ENCODE results near the gene ELMO3. TPM values are rescaled to one million over a fixed set of nuclear protein-coding genes. Genes with fewer than 3 reads are reported as not detected.

Gene ELMO3
- total and polyA plus RNA-seq, 2 of the 13 experiments (the other 11 are each of a cell fraction or from before 2014, with no cell fraction given) = 2.6 to 4.0 TPM

GRCh38 chr16:67246081-67246755 lies 47.3 kb downstream of the ELMO3 start (continued):
- TF ChIP-seq, protein P1, sequence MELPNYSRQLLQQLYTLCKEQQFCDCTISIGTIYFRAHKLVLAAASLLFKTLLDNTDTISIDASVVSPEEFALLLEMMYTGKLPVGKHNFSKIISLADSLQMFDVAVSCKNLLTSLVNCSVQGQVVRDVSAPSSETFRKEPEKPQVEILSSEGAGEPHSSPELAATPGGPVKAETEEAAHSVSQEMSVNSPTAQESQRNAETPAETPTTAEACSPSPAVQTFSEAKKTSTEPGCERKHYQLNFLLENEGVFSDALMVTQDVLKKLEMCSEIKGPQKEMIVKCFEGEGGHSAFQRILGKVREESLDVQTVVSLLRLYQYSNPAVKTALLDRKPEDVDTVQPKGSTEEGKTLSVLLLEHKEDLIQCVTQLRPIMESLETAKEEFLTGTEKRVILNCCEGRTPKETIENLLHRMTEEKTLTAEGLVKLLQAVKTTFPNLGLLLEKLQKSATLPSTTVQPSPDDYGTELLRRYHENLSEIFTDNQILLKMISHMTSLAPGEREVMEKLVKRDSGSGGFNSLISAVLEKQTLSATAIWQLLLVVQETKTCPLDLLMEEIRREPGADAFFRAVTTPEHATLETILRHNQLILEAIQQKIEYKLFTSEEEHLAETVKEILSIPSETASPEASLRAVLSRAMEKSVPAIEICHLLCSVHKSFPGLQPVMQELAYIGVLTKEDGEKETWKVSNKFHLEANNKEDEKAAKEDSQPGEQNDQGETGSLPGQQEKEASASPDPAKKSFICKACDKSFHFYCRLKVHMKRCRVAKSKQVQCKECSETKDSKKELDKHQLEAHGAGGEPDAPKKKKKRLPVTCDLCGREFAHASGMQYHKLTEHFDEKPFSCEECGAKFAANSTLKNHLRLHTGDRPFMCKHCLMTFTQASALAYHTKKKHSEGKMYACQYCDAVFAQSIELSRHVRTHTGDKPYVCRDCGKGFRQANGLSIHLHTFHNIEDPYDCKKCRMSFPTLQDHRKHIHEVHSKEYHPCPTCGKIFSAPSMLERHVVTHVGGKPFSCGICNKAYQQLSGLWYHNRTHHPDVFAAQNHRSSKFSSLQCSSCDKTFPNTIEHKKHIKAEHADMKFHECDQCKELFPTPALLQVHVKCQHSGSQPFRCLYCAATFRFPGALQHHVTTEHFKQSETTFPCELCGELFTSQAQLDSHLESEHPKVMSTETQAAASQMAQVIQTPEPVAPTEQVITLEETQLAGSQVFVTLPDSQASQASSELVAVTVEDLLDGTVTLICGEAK (IDR thresholded peaks at IDR 0.05) = no peak
- TF ChIP-seq, protein P1 (CRISPR knock-in tag; IDR thresholded peaks at IDR 0.05) = peak; percentile 91; the same call in 1 of the 2 replicates
- TF ChIP-seq FOXP4 (CRISPR knock-in tag; IDR thresholded peaks at IDR 0.05) (peak; percentile 76), MXD1 (CRISPR knock-in tag; IDR thresholded peaks at IDR 0.05) (peak; percentile 85), ZFP90 (CRISPR knock-in tag; IDR thresholded peaks at IDR 0.05; ENCODE audit: borderline replicate concordance) (peak; percentile 87; the same call in 1 of the 2 replicates), ZNF691 (CRISPR knock-in tag; IDR thresholded peaks at IDR 0.05; ENCODE audit: borderline replicate concordance, low read depth) (no peak; the same call in 1 of the 2 replicates), ZNF788 (CRISPR knock-in tag; IDR thresholded peaks at IDR 0.05; ENCODE audit: borderline replicate concordance) (peak; percentile 98), KDM2A (CRISPR knock-in tag; IDR thresholded peaks at IDR 0.05; ENCODE audit: borderline replicate concordance, low read depth) (peak; percentile 95), REPIN1 (CRISPR knock-in tag; IDR thresholded peaks at IDR 0.05; ENCODE audit: borderline replicate concordance, low read depth) (peak; percentile 94), HNRNPL (IDR thresholded peaks at IDR 0.05; ENCODE audit: low read depth, low read length) (0 out of 2 replicates have a peak, but pooled peaks have one; percentile 10)
- TF ChIP-seq, protein P2, sequence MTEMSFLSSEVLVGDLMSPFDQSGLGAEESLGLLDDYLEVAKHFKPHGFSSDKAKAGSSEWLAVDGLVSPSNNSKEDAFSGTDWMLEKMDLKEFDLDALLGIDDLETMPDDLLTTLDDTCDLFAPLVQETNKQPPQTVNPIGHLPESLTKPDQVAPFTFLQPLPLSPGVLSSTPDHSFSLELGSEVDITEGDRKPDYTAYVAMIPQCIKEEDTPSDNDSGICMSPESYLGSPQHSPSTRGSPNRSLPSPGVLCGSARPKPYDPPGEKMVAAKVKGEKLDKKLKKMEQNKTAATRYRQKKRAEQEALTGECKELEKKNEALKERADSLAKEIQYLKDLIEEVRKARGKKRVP (CRISPR knock-in tag; IDR thresholded peaks at IDR 0.05) = peak in 1 of 2 experiments; percentile 72; a peak in 2 of 4 replicates
- TF ChIP-seq, protein P3, sequence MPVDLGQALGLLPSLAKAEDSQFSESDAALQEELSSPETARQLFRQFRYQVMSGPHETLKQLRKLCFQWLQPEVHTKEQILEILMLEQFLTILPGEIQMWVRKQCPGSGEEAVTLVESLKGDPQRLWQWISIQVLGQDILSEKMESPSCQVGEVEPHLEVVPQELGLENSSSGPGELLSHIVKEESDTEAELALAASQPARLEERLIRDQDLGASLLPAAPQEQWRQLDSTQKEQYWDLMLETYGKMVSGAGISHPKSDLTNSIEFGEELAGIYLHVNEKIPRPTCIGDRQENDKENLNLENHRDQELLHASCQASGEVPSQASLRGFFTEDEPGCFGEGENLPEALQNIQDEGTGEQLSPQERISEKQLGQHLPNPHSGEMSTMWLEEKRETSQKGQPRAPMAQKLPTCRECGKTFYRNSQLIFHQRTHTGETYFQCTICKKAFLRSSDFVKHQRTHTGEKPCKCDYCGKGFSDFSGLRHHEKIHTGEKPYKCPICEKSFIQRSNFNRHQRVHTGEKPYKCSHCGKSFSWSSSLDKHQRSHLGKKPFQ (CRISPR knock-in tag; IDR thresholded peaks at IDR 0.05; ENCODE audit: insufficient replicate concordance) = peak; percentile 95

All from HepG2 (cell line).